PC-9 (cell line): Measurements from ENCODE around the gene TTC32.

Source experiments
- EZH2 ChIP-seq: fragments of 200-600 bp; sonication (generic); IDR thresholded peaks from 2 replicates; pipeline ENCODE4 v1.8.0; 2017; ENCODE audit warnings: antibody characterized with exemption, low read depth
- TF ChIP-seq, protein P1 (sequence below): fragments of 200-600 bp; sonication (generic); conservative IDR thresholded peaks from 2 replicates; pipeline ENCODE4 v1.6.1; 2017; ENCODE audit warnings: mixed run types, antibody characterized with exemption, mild to moderate bottlenecking, moderate library complexity

DNA sequence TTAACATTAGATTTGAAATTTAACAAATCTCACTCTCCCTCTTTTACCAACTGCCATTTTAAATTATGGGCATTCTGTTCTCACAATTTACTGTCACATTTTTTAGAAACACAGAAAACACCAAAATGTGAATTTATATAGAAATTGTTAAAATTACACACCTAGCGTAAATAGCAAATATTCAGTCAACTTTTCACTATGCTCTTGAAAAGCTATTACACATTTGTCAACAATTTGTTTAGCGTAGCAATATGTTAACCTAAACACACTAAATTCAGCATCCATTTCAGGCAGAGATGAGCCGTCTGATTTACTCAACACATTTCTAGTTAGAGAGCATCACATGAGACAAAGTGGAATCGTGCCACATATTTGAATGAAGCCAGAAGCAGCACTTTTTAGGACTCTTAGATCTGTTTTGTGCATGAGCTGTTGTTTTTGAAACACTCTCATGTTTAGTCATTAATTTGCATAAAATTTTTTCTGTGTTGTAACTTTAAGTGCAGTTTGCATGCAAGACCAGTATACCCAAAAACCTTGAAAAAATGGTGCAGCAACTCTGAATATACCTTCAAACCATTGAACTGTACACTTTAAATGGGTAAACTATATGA, 8.2 kb downstream of the TTC32 start:
- no peak for TF ChIP-seq EZH2
- TF ChIP-seq, protein P1, sequence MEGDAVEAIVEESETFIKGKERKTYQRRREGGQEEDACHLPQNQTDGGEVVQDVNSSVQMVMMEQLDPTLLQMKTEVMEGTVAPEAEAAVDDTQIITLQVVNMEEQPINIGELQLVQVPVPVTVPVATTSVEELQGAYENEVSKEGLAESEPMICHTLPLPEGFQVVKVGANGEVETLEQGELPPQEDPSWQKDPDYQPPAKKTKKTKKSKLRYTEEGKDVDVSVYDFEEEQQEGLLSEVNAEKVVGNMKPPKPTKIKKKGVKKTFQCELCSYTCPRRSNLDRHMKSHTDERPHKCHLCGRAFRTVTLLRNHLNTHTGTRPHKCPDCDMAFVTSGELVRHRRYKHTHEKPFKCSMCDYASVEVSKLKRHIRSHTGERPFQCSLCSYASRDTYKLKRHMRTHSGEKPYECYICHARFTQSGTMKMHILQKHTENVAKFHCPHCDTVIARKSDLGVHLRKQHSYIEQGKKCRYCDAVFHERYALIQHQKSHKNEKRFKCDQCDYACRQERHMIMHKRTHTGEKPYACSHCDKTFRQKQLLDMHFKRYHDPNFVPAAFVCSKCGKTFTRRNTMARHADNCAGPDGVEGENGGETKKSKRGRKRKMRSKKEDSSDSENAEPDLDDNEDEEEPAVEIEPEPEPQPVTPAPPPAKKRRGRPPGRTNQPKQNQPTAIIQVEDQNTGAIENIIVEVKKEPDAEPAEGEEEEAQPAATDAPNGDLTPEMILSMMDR = no peak
